IMR-90 (cell line): ENCODE results near the gene C5orf15. TPM values are rescaled to one million over a fixed set of nuclear protein-coding genes. Genes with fewer than 3 reads are reported as not detected.

Experiments
- ATAC-seq: fragments of 200-7000 bp; cut with Tn5 transposase; 2 replicates; pipeline ENCODE4 v1.9.1; 2020; ENCODE audit warnings: low read depth, mild to moderate bottlenecking, moderate library complexity
- BruUV-seq: library from RNA; stranded (reverse); fragments of 400-500 nt; replicated peaks from 2 replicates; lab custom pipeline; 2021; lab: Mats Ljungman, UMichigan
- CTCF ChIA-PET: fragments of 300-600 bp; formaldehyde crosslinking; extraction: SDS; loops from one replicate; lab custom pipeline; 2021; ENCODE audit warnings: antibody characterized with exemption; lab: Yijun Ruan, JAX
- POLR2A ChIA-PET: fragments of 300-600 bp; sonication (Branson Sonifier 250); formaldehyde crosslinking; loops from one replicate; lab custom pipeline; 2022; ENCODE audit warnings: antibody characterized with exemption; ENCODE audit not compliant: unreplicated experiment; lab: Charles Lee
- DNase-seq: peaks from one replicate; pipeline ENCODE4 v3.0.0; 2013
- H2AFZ ChIP-seq: replicated peaks from 2 replicates; pipeline ENCODE3; 2013; ENCODE audit warnings: low read length, mild to moderate bottlenecking; ENCODE audit not compliant: poor library complexity
- H2AK5ac ChIP-seq: 2 replicates; pipeline ENCODE4 v1.6.1; 2013; ENCODE audit warnings: low read depth, low read length, inconsistent platforms
- H2AK9ac ChIP-seq: replicated peaks from 2 replicates; pipeline ENCODE3; 2013; ENCODE audit warnings: mild to moderate bottlenecking, low read depth, low read length, moderate library complexity; ENCODE audit not compliant: poor library complexity
- H2BK120ac ChIP-seq: 2 replicates; pipeline ENCODE4 v1.6.1; 2013; ENCODE audit warnings: low read depth, low read length, inconsistent platforms
- H2BK15ac ChIP-seq: 3 replicates; pipeline ENCODE4 v1.6.1; 2013; ENCODE audit warnings: low read depth, low read length, inconsistent platforms
- H2BK20ac ChIP-seq: 2 replicates; pipeline ENCODE4 v1.6.1; 2013; ENCODE audit warnings: low read depth, mild to moderate bottlenecking, inconsistent platforms, low read length, moderate library complexity
- H2BK5ac ChIP-seq: 2 replicates; pipeline ENCODE4 v1.6.1; 2013; ENCODE audit warnings: mild to moderate bottlenecking, low read depth, low read length, inconsistent platforms; ENCODE audit not compliant: poor library complexity, severe bottlenecking
- H3K14ac ChIP-seq: replicated peaks from 2 replicates; pipeline ENCODE4 v1.6.1; 2013; ENCODE audit warnings: low read depth, low read length, inconsistent platforms
- H3K18ac ChIP-seq: 2 replicates; pipeline ENCODE4 v1.6.1; 2013; ENCODE audit warnings: low read depth, low read length, control low read depth
- H3K23ac ChIP-seq: 2 replicates; pipeline ENCODE4 v1.6.1; 2013; ENCODE audit warnings: low read depth, low read length, inconsistent platforms
- H3K27ac ChIP-seq: 2 replicates; pipeline ENCODE4 v1.5.1; 2013; ENCODE audit warnings: mild to moderate bottlenecking, control low read depth, low read length; ENCODE audit not compliant: insufficient read depth
- H3K27me3 ChIP-seq: 2 replicates; pipeline ENCODE4 v1.6.1; 2013; ENCODE audit warnings: low read length; ENCODE audit not compliant: control insufficient read depth, insufficient read depth
- H3K36me3 ChIP-seq: 2 replicates; pipeline ENCODE4 v1.6.1; 2013; ENCODE audit warnings: low read length, mixed read lengths; ENCODE audit not compliant: control insufficient read depth, insufficient read depth
- H3K4ac ChIP-seq: 2 replicates; pipeline ENCODE4 v1.6.1; 2013; ENCODE audit warnings: low read depth, low read length, inconsistent platforms
- H3K4me1 ChIP-seq: 2 replicates; pipeline ENCODE4 v1.6.1; 2013; ENCODE audit warnings: low read length, mixed read lengths; ENCODE audit not compliant: control insufficient read depth, insufficient read depth
- H3K4me2 ChIP-seq: 2 replicates; pipeline ENCODE4 v1.6.1; 2013; ENCODE audit warnings: low read depth, mild to moderate bottlenecking, control low read depth, low read length, moderate library complexity
- H3K4me3 ChIP-seq: 2 replicates; pipeline ENCODE4 v1.5.1; 2013; ENCODE audit warnings: low read depth, mild to moderate bottlenecking, control low read depth, low read length, moderate library complexity; ENCODE audit not compliant: insufficient read depth
- H3K56ac ChIP-seq: 2 replicates; pipeline ENCODE4 v1.6.1; 2013; ENCODE audit warnings: low read length, inconsistent platforms; ENCODE audit not compliant: insufficient read depth; ENCODE audit errors: extremely low read depth
- H3K79me1 ChIP-seq, 2 experiments: 2 replicates each; pipeline ENCODE4 v1.6.1; 2013; ENCODE audit warnings: low read length in 2 of 2, inconsistent platforms in 1 of 2, low read depth in 1 of 2
- H3K9ac ChIP-seq: 2 replicates; pipeline ENCODE4 v1.6.1; 2013; ENCODE audit warnings: low read depth, low read length, control low read depth
- H3K9me1 ChIP-seq: 2 replicates; pipeline ENCODE4 v1.6.1; 2013; ENCODE audit warnings: low read length, inconsistent platforms; ENCODE audit not compliant: insufficient read depth
- H3K9me3 ChIP-seq: 2 replicates; pipeline ENCODE4 v1.6.1; 2013; ENCODE audit warnings: low read length; ENCODE audit not compliant: control insufficient read depth, insufficient read depth
- H4K20me1 ChIP-seq: 2 replicates; pipeline ENCODE4 v1.6.1; 2013; ENCODE audit warnings: low read length, inconsistent platforms; ENCODE audit not compliant: insufficient read depth
- H4K5ac ChIP-seq: 2 replicates; pipeline ENCODE4 v1.6.1; 2013; ENCODE audit warnings: mild to moderate bottlenecking, low read depth, low read length, control low read depth
- H4K8ac ChIP-seq, 2 experiments: 2 replicates each; pipeline ENCODE4 v1.6.1; 2013; ENCODE audit warnings: low read depth in 2 of 2, low read length in 2 of 2, control low read depth in 1 of 2, inconsistent platforms in 1 of 2
- H4K91ac ChIP-seq: 2 replicates; pipeline ENCODE4 v1.6.1; 2013; ENCODE audit warnings: low read depth, low read length, inconsistent platforms; ENCODE audit not compliant: insufficient read depth
- BHLHE40 ChIP-seq: fragments of 150-350 bp; IDR thresholded peaks from 2 replicates; pipeline ENCODE4 v1.6.1; 2016; ENCODE audit warnings: mild to moderate bottlenecking, low read depth, low read length
- CEBPB ChIP-seq: IDR thresholded peaks from 2 replicates; pipeline ENCODE4 v1.6.1; 2012; ENCODE audit warnings: low read depth, low read length, improper control_type of control experiment
- CHD1 ChIP-seq: IDR thresholded peaks from 2 replicates; pipeline ENCODE4 v1.6.1; 2012; ENCODE audit warnings: low read depth, low read length, improper control_type of control experiment
- FOS ChIP-seq: fragments of 150-350 bp; IDR thresholded peaks from 2 replicates; pipeline ENCODE4 v1.6.1; 2016; ENCODE audit warnings: low read depth, low read length
- MAFK ChIP-seq: IDR thresholded peaks from 2 replicates; pipeline ENCODE4 v1.6.1; 2012; ENCODE audit warnings: low read depth, low read length, improper control_type of control experiment
- MAZ ChIP-seq: IDR thresholded peaks from 2 replicates; pipeline ENCODE4 v1.6.1; 2012; ENCODE audit warnings: low read depth, mild to moderate bottlenecking, low read length, improper control_type of control experiment, moderate library complexity, borderline replicate concordance
- MXI1 ChIP-seq: IDR thresholded peaks from 2 replicates; pipeline ENCODE4 v1.6.1; 2012; ENCODE audit warnings: low read depth, mild to moderate bottlenecking, low read length, moderate library complexity, borderline replicate concordance
- NFE2L2 ChIP-seq: fragments of 150-350 bp; IDR thresholded peaks from 2 replicates; pipeline ENCODE4 v1.6.1; 2016; ENCODE audit warnings: low read depth, mild to moderate bottlenecking, low read length
- POLR2A ChIP-seq: IDR thresholded peaks from 2 replicates; pipeline ENCODE4 v1.6.1; 2012; ENCODE audit warnings: mild to moderate bottlenecking, low read depth, low read length
- RAD21 ChIP-seq: IDR thresholded peaks from 2 replicates; pipeline ENCODE4 v1.6.1; 2012; ENCODE audit warnings: low read length, improper control_type of control experiment
- RCOR1 ChIP-seq: IDR thresholded peaks from 2 replicates; pipeline ENCODE4 v1.6.1; 2012; ENCODE audit warnings: mild to moderate bottlenecking, low read length, improper control_type of control experiment; ENCODE audit not compliant: insufficient replicate concordance
- RFX5 ChIP-seq: IDR thresholded peaks from 2 replicates; pipeline ENCODE4 v1.8.0; 2012; ENCODE audit warnings: low read depth, mild to moderate bottlenecking, low read length, moderate library complexity
- SMC3 ChIP-seq: fragments of 150-350 bp; IDR thresholded peaks from 2 replicates; pipeline ENCODE4 v1.6.1; 2016; ENCODE audit warnings: low read depth, mild to moderate bottlenecking, antibody characterized with exemption, low read length, moderate library complexity
- WGBS, 2 experiments: methylation state at CpG; one replicate each; pipeline versions ENCODE4 v1.1.5 to v1.1.7; 2013; ENCODE audit warnings: missing lambda C conversion rate in 2 of 2; ENCODE audit not compliant: insufficient read length in 1 of 2; ENCODE audit errors: extremely low coverage in 2 of 2; 5-methylcytosine and 5-hydroxymethylcytosine counted together
- dilution Hi-C: fragments of 300-500 bp; cut with HindIII; formaldehyde crosslinking; loops from one replicate; pipeline ENCODE4 v1.14.3; 2018; ENCODE audit warnings: low sequenced_read_pairs; ENCODE audit not compliant: unreplicated experiment
- in situ Hi-C: fragments of 300-500 bp; cut with MboI; formaldehyde crosslinking; loops from 3 replicates; pipeline ENCODE4 v1.14.3; 2019; ENCODE audit warnings: low sequenced_read_pairs, inconsistent platforms, mixed read lengths
- intact Hi-C: fragments of 100-400 bp; cut with micrococcal nuclease; formaldehyde crosslinking; loops from 2 replicates; pipeline ENCODE4 v1.10.0; 2022
- polyA plus RNA-seq, 3 experiments: library from polyadenylated mRNA; depleted of rRNA; stranded (reverse); fragments of >200 nt; gene quantifications; 2 replicates each; pipeline ENCODE4 v1.2.3, GENCODE V29; 2012; ENCODE audit warnings: low replicate concordance in 1 of 3
- total RNA-seq: library from RNA; depleted of rRNA; stranded (reverse); fragments of >200 nt; gene quantifications from 2 replicates; pipeline ENCODE4 v1.2.3, GENCODE V29; 2012
- TF ChIP-seq, protein P1 (sequence below): fragments of 150-350 bp; IDR thresholded peaks from 2 replicates; pipeline ENCODE4 v1.6.1; 2017; ENCODE audit warnings: mild to moderate bottlenecking, antibody characterized with exemption, low read length, low read depth
- TF ChIP-seq, protein P2 (sequence below): conservative IDR thresholded peaks from 2 replicates; pipeline ENCODE4 v1.5.1; 2012; ENCODE audit warnings: mild to moderate bottlenecking, low read depth, low read length, improper control_type of control experiment
- TF ChIP-seq, protein P3 (sequence below): fragments of 150-350 bp; IDR thresholded peaks from 2 replicates; pipeline ENCODE4 v1.6.1; 2016; ENCODE audit warnings: low read depth, mild to moderate bottlenecking, low read length, moderate library complexity, borderline replicate concordance

Gene C5orf15
- total and polyA plus RNA-seq, 2 of the 4 experiments (the other 2 are of a cell fraction), result 35.1 to 73.5 TPM

DNA sequence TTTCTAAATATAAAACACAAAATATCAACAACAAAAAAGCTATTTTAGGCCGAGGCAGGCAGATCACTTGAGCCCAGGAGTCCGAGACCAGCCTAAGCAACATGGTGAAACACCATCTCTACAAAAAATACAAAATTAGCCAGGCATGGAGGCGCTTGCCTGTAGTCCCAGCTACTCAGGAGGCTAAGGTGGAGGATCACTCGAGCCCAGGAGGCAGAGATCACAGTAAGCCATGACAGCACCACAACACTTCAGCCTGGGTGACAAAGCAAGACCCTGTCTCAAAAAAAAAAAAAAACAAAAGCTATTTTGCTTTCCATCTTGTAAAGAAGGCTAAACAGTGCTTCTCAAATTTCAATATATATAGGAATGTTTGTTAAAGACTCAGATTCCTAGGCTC, 11.3 kb downstream of the C5orf15 start:
- no peak for TF ChIP-seq RAD21
- no peak for TF ChIP-seq SMC3
- TF ChIP-seq MAFK, result no peak
- TF ChIP-seq, protein P1, sequence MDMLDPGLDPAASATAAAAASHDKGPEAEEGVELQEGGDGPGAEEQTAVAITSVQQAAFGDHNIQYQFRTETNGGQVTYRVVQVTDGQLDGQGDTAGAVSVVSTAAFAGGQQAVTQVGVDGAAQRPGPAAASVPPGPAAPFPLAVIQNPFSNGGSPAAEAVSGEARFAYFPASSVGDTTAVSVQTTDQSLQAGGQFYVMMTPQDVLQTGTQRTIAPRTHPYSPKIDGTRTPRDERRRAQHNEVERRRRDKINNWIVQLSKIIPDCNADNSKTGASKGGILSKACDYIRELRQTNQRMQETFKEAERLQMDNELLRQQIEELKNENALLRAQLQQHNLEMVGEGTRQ, result no peak
- TF ChIP-seq MAZ, result no peak
- TF ChIP-seq POLR2A, result no peak
- no peak for TF ChIP-seq NFE2L2
- TF ChIP-seq RFX5, result no peak
- no peak for TF ChIP-seq CHD1
- no peak for TF ChIP-seq BHLHE40
- no peak for TF ChIP-seq MXI1
- TF ChIP-seq, protein P2, sequence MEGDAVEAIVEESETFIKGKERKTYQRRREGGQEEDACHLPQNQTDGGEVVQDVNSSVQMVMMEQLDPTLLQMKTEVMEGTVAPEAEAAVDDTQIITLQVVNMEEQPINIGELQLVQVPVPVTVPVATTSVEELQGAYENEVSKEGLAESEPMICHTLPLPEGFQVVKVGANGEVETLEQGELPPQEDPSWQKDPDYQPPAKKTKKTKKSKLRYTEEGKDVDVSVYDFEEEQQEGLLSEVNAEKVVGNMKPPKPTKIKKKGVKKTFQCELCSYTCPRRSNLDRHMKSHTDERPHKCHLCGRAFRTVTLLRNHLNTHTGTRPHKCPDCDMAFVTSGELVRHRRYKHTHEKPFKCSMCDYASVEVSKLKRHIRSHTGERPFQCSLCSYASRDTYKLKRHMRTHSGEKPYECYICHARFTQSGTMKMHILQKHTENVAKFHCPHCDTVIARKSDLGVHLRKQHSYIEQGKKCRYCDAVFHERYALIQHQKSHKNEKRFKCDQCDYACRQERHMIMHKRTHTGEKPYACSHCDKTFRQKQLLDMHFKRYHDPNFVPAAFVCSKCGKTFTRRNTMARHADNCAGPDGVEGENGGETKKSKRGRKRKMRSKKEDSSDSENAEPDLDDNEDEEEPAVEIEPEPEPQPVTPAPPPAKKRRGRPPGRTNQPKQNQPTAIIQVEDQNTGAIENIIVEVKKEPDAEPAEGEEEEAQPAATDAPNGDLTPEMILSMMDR, result no peak
- no peak for TF ChIP-seq CEBPB
- TF ChIP-seq RCOR1, result no peak
- TF ChIP-seq FOS, result no peak
- TF ChIP-seq, protein P3, sequence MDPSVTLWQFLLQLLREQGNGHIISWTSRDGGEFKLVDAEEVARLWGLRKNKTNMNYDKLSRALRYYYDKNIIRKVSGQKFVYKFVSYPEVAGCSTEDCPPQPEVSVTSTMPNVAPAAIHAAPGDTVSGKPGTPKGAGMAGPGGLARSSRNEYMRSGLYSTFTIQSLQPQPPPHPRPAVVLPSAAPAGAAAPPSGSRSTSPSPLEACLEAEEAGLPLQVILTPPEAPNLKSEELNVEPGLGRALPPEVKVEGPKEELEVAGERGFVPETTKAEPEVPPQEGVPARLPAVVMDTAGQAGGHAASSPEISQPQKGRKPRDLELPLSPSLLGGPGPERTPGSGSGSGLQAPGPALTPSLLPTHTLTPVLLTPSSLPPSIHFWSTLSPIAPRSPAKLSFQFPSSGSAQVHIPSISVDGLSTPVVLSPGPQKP, result no peak
- POLR2A ChIA-PET, result no interaction called here

More for the DNA sequence above, 11.3 kb downstream of the C5orf15 start:
- intact Hi-C loops, result no loop called here
- Histone ChIP-seq H3K9ac (no peak overlapping the region), H4K8ac (no peak overlapping the region), H3K14ac (no peak overlapping the region), H2AFZ (no peak overlapping the region), H3K4me1 (peaks cover 3% of the 10 kb centered on the region), H3K9me1 (peaks cover 6% of the 10 kb centered on the region; the same call in 1 of the 2 replicates), H3K56ac (no peak overlapping the region), H3K79me1 (peaks cover 18 to 38% of the 10 kb centered on the region in 2 experiments), H2AK5ac (no peak overlapping the region), H3K9me3 (no peaks in the 10 kb centered on the region), H4K91ac (no peak overlapping the region), H3K18ac (no peak overlapping the region), H3K4ac (no peak overlapping the region), H3K23ac (no peak overlapping the region), H4K5ac (no peak overlapping the region), H2BK20ac (no peak overlapping the region), H4K20me1 (peaks cover 3% of the 10 kb centered on the region; the same call in 1 of the 2 replicates), H2BK5ac (no peak overlapping the region), H2AK9ac (no peak overlapping the region), H3K27me3 (no peaks in the 10 kb centered on the region), H3K4me3 (no peak overlapping the region), H3K36me3 (peaks cover 12% of the 10 kb centered on the region), H2BK15ac (no peak overlapping the region), H3K27ac (no peak overlapping the region), H2BK120ac (no peak overlapping the region), H3K4me2 (no peak overlapping the region)
- BruUV-seq, result no TSS peak
- in situ Hi-C loops, result no loop called here
- WGBS, 2 experiments, result no CpG with 5 or more reads among the region's 4 CpGs
- CTCF ChIA-PET, result no interaction called here
- dilution Hi-C loops, result no loop called here
- DNase-seq (no peak), ATAC-seq (no peak)
